HG02943 (cell line): ENCODE measurements around the gene CACNA1F.
A peak's percentile ranks its signal among the peaks of the same experiment; 100 is the strongest.

Experiments used
- ATAC-seq: cut with Tn5 transposase; IDR thresholded peaks from one replicate; pipeline ENCODE4 v1.9.1; 2021; ENCODE audit warnings: mild to moderate bottlenecking, low read depth, moderate library complexity; ENCODE audit not compliant: unreplicated experiment

The CACNA1F gene

DNA sequence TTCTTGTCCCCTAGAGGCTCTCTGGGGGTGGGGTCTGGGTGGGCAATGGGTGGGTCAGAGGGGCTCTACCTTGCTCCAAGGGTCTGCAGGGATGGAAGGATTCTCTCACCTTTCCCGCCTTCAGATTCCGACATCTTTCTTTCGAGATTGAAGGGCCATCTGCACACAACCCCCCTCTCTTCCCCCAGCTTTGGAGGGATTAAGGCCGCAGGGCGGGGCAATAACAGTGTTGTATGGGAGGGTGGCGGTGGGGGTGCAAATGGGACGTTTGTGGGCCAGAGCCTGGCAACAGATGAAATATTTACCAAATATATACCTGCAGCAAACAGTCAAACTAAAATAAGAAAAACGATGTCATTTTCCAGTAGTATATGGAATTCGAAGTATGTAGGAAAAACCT, at the start of gene CACNA1F:
CACNA1F (minus strand) TSS at position 165 of the 400 bp plus-strand sequence; CDS start at position 134, 31 bp downstream.
- no peak for ATAC-seq

- ATAC-seq = no peak
Observed at GRCh38 chrX:49282647-49283011, 49.5 kb upstream of the CACNA1F start.

GRCh38 chrX:49278081-49278480, 44.9 kb upstream of the CACNA1F start:
- ATAC-seq = no peak

DNA sequence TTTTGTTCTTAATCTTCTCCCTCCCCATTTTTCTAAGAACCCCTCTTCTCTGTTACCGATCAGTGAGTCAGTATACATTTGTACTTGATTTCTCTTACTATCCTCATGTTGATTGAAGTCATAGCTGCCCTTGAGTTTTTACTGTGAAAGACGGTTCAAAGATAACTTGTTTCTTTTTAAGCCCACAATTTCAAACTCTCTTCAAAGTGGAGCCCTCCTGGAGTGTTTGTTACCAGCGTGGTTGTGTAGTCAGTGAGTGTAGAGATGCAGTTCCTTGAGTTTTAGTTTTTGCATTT, 44.3 kb upstream of the CACNA1F start:
- ATAC-seq = no peak

- no peak for ATAC-seq
Observed at GRCh38 chrX:49276671-49277534, 43.8 kb upstream of the CACNA1F start.

DNA sequence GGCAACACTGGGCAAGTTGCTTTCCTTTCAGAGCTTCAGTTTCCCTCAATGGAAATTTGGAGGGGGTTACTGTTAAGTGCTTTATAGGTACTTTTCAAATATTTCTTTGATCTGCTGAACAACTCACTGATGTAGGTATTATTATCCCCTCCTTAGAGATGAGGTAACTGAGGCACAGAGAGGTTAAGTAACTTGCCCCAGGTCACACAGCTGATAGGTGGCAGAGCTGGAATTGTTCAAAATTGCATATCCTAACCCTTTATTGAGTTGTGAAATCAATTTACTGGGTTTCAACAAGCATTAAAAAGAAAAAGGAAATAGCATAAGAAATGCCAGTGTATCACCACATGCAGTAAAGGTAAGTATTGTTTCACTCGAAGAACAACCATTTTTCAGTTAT, 43.1 kb upstream of the CACNA1F start:
- ATAC-seq = no peak

DNA sequence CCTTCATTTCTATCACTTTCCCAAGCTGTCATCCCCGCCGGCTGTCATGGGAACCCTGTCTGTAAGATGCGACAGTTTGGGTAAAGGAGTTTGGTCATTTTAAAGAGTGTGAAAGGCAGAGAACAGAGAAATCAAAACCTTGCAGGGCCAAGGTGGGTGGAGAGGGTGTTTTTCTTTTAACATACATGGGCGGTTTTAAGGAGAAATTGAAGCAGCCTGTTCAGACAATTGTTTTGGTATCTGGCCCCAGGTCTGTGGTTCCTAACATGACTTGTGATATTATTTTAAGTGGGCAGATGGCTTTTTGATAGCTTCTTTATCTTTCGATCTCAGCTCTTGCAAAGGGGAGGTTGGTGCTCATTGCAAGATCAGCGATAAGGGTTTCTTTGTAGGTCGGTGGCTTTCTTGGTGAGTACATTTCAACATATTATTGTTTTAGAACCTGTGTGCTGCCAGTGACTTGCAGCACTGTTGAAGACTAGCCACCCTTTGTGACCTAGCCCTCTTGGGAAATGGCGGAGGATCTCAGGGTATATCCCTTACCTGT, 40.1 kb upstream of the CACNA1F start:
- ATAC-seq = no peak

GRCh38 chrX:49272421-49272820, 39.3 kb upstream of the CACNA1F start:
- no peak for ATAC-seq

GRCh38 chrX:49271341-49271740, 38.2 kb upstream of the CACNA1F start:
- no peak for ATAC-seq

GRCh38 chrX:49270249-49270921, 37.2 kb upstream of the CACNA1F start:
- no peak for ATAC-seq

- no peak for ATAC-seq
Observed at GRCh38 chrX:49269767-49270248, 36.7 kb upstream of the CACNA1F start, which contains the start of gene PPP1R3F. Gene PPP1R3F (plus strand): TSS chrX:49269793. CDS start chrX:49269870, 77 bp downstream.

DNA sequence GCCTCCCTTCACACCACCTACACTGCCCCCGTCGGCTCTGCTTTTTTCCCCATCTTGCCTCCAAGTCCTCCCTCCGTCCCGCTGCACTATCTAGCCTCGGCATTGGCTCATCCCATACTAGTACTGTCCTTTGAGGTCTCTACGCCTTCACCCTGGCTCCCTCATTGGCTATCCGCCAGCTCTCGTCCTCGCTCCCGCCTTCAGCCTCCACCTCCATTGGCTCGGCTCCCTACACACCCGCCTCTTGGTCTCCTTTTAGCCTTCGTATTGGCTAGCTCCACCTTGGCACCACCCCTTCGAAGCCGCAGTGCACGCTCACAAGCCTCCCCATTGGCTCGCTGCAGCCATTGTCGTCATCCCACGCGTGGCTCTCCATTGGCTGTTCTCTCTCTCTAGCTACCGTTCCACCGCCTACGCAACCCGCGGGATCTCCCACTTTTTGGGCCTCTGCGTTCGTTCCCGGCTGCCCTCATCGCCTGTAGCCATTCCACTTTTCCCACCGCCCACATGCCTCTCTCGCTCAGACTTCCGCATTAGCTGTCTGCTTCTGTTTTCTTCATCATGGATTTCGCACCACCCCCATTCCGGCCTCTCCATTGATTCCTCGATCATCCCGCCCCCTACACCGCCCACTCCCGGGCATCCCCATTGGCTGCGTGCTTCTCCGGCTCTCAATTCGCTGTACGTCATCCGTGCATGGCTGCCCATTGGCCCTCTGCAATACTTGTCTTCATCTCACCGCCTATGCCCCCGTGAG, 36.0 kb upstream of the CACNA1F start:
- peak; percentile 82 for ATAC-seq

DNA sequence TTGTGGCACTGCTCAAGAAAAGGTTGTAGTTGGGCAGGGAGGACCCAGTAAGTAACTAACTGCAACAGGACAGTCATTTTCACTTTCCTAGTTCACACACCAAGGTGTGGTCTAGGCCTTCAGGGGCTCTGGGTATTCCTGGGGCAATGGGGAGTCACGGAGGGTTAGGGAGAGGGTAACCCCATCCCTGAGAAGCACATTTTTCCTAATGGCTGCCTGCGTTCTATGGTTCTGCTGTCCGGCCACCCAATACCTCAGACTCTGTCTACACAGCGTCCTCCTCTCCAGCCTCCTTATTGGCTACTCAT, 35.5 kb upstream of the CACNA1F start:
- ATAC-seq = no peak

DNA sequence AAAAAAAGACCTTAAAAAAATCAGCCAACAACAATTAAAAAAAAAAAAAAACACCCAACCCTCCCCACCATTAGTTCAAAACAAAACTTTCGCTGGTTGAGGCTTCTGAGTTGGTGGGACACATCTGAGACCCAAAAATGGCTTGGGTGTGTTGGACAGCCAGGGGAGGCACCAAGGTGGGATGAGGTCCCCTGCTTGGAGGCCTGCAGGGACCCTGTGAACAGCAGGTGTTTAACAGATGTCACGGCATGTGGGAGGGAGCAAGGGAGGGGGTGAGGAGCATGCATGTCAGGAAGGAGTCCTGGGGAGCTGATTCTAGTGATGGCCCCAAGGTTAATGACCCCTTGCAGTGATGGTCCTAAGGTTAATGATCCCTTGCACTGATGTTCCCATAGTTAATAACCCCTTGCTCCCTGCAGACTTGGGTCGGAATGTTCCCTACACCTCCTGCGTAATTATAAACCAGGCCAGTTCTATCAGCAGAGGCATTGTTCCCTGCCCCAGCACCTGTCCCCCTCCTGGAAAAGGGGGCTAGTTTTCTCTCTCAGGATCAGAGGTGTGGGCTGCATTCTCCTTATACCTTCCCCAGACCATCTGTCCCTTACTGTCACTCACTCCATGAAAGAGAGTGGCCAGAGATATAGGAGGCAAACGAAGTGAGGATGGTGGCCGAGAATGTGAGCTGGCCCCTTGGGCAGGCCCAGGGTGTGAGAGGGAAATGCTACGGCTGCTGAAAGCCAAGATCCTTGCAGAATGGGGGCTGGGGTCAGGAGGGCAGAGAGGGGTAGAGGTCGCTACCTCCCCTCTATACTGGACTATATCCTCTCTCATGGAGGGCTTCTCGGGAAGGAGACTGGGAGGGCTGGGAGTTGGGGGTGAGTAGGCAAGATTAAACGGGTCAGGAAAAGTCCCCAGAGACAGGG, 33.6 kb upstream of the CACNA1F start:
- ATAC-seq = no peak

DNA sequence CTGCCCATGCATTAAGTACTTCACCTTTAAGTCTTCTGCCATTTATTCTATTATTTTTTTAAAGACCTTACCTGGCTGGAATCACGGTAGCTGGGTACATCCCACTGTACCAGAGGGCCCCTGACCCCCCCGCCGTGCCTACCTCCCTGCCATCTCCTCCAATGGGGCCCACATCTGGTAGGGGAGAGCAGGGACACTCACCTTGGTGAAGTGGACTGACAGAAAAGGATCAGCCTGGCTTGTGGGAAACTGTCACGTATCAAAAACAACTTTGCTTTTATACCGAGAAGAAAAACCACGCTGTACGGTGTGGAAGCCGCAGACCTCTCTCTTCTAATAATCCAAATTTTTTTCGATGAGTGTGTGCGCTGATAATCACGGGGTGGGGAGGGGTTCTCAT, 31.3 kb upstream of the CACNA1F start, which contains the start of gene FOXP3:
FOXP3 (minus strand) TSS at position 251 of the 400 bp plus-strand sequence. CDS start 6,205 bp downstream, outside the sequence.
- ATAC-seq = no peak

GRCh38 chrX:49263631-49264030, 30.5 kb upstream of the CACNA1F start:
- no peak for ATAC-seq

- ATAC-seq = no peak
Observed at GRCh38 chrX:49262603-49263002, 29.5 kb upstream of the CACNA1F start.

- no peak for ATAC-seq
Observed at GRCh38 chrX:49260221-49260985, 27.3 kb upstream of the CACNA1F start.

- ATAC-seq = no peak
Observed at GRCh38 chrX:49258749-49259124, 25.6 kb upstream of the CACNA1F start.
